GM21515 (cell line): ENCODE measurements around the gene FRMD3.

Experiments used
- ATAC-seq: cut with Tn5 transposase; IDR thresholded peaks from one replicate; pipeline ENCODE4 v1.9.1; 2021; ENCODE audit not compliant: unreplicated experiment

FRMD3 gene

DNA sequence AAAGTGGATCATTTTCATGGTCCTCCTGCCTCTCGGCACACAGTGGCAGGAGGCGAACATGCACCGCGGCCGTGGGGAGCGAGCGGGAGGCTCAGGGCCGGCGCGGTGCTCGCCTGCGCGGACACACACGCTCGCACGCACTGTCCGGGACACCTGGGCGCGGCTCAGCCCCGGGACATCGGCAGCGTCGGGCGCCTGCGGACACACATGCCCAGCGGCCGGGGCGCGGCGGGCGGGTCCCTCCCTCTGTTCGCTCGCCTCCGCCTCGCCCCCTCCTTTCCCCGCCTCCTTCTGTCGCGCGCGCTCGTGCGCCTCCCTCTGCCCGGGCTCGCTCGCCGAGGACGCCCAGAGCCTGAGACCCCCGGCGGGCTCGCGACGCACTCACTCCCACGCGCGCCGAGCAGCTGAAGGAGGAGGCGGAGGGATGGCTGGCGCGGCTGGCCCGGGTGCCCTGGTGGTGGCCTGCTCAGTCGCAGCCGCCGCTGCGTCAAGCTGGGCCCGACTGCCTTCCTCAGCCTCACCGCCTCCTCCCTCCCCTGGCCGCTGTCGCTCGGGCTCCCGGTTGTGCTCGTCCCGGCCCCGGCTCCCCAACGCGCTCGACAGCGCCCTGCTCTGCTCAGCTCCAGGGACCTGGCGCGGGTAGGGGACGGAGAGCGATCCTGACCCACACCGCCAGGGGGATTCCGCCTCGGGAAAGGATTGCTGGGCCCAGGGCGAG, at the start of gene FRMD3:
TSS of gene FRMD3 (minus strand) at position 230 of the 718 bp plus-strand sequence. CDS start at position 60, 170 bp downstream.
- ATAC-seq: peak; percentile 47

DNA sequence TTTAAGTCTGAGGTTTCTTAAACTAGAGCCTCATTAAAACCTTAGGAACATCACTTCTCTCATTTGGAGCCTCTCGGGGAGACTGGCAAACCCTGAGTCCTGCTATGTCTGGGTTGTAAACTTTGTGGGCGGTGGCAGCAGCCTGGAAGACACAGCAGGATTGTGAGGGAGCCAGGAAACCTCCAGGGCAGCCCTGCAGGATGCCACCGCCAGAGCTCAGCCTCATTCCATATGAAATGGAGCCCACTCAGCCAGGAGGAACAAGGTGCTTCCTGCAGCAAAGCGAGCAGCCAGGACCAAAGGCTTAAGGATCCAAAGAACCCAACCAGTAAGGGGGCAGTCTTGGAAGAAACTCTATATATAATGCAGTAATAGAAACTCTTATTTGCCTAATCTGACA, 46.8 kb upstream of the FRMD3 start:
- no peak for ATAC-seq

DNA sequence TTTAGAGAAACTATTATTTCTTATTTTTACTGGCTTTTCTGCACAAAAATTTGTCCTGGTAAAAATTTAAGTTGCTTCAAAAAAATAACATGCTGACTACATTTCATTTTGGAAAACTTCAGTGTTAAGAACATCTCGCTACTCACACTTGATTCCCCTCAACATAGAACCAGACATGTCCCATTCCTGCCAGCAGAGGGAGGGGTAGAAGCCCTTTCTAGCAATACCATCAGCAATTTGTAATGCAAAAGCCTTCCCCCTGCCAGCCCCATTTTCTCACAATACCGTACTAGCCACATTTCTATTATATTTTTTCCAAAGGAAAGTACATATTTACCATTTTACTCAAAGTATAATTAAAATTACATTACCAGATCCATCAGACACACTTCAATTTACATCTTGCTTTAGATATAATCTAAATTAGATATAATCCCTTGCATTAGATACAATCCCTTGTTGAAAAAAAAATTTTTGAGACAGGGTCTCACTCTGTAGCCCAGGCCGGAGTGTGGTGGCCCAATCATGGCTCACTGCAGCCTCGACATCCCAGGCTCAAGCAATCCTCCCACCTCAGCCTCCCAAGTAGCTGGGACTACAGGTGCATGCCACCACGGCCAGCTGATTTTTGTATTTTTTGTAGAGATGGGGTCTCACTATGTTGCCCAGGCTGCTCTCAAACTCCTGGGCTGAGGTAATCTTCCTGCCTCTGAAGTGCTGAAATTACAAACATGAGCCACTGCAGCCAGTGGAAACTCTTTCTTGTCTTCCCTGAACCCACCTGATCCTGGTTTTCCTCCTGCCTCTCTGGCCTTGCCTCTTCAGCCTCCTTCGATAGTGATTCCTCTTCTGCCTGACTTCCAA, 45.2 kb upstream of the FRMD3 start:
- no peak for ATAC-seq

DNA sequence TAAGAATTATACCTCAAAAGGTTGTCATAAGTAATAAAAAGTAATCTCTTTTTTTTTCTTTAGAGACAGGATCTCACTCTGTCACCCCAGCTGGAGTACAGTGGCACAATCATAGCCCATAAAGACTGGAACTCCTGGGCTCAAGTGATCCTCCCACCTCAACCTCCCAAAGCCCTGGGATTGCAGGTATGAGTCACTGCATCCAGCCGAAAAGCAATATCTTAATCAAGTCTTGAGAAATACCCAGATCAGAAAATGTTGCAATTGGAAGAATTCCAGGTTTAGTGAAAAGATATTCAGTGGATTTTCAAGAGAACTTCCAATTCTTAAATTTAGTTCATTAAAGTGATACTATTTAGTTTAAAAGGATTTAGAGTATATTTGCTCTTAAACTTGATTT, 43.8 kb upstream of the FRMD3 start:
- no peak for ATAC-seq

DNA sequence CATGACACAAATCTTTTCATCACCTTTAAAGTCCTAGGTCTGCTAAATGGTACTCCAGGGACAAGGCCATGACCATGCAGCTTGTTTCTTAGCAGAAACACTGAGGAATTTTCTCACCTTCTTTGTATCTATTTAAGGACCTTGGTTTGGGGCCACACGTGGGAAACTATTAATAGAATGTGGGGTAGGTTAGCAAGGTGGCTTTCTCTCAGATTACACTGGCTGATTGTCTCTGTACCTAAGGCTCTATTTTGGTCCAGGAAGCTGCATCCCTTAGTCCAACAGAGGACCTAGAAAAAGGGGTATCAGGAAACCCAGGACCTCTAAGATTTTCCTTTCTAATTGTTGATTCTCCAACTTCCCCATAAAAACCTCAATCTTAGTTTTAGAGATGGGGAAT, 36.3 kb upstream of the FRMD3 start:
- no peak for ATAC-seq

DNA sequence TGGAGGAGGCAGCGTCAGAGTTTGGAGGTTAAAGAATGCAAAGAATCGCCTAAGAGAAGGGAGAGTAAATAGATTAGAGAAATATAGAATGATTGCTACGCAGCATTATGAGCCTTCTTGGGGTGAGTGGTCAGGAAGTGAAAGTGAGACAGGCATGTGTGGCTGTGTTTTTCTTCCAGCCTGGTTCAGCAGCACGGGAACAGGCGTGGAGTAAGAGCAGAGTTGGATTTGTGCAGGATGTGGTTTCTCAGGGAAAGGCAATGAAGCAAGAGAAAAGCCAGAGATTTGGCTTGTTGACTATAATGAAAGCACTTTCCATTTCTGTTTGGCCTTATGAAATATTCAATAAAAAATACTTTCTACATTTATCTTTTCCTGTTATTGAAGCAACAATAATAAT, 34.3 kb upstream of the FRMD3 start:
- ATAC-seq: no peak

DNA sequence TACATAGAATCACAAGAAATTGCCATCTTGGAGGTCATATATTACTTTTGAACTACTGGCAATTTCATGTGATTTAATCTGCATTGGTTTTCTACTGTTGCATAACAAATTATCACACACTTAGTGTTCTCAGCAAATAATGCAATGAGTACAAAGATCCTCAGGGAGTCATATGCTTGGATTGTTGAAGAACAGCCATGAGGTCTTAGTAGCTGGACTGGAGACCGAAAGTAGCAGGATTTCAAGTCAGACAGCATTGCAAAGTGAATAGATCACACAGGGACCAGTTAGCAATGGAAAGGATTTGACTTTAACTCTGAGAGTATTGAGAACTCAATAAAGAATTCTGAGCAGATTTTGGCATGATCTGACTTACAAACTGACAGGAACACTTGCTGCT, 32.2 kb upstream of the FRMD3 start:
- ATAC-seq: no peak

DNA sequence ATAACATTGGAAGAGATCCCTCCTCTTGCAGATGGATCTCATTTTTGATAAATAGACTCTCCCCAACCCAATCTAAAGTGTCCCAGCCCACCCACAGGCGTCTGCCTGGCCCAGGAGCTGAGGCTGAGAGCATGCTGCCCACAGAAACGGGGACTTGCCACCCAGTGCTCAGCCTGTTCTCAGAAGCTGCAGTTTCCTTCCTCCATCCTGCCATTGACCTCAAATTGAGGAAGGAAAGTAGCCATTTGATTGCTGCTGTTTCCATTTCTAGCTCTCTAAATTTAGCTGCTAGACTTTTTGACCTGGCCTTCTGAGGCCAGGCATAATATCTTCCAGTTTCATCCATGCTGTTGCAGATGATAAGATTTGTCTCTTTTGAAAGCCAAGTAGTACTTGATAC, 31.1 kb upstream of the FRMD3 start:
- ATAC-seq: no peak

DNA sequence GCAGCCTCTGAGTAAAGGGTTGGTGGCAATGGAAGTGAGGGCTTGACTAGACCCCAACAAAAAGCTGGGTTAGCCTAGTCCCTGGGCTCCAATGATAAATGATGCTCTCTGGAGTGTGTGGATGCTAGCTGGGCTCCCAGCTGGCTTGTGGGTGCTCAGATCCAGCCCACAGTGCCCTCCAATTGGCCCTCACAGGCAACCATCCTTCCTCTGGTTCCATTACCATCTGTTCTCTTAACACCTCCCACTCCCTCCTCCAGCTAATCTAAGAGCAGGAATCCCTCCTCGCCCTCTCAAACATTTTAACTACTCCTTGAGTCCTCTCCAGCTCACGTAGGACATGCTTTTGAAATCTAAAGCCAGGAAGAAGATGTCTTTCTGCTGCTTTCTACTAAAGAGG, 25.2 kb upstream of the FRMD3 start:
- ATAC-seq: no peak

DNA sequence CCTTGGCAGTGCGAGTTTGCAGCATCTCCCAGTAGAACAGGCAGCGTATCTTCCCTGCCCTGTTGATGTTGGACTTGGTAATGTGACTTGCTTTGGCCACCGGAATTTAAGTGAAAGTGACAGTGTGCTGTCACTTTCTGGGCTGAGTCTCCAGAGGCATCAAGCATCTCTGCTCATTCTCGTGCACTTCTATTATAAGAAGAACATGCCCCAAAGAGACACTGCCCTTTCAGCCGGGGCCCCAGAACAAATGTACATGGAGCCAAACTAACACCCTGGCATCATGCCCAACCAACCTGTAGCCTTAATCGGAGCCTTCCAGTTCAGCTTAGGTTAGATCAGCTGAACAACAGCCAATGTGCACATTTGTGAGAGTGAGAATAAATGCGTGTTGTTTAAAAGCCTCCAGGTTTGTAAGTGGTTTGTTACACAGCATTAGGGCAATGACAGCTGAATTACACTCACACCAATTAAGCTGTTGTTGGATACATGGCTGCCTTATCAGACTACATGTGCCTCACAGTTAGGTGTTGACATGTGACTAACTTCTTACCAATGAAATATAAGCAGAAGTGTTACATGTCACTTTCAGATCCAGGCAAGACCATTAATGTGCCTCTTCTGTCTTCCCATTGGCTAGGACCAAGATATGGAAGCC, 22.1 kb upstream of the FRMD3 start:
- no peak for ATAC-seq

DNA sequence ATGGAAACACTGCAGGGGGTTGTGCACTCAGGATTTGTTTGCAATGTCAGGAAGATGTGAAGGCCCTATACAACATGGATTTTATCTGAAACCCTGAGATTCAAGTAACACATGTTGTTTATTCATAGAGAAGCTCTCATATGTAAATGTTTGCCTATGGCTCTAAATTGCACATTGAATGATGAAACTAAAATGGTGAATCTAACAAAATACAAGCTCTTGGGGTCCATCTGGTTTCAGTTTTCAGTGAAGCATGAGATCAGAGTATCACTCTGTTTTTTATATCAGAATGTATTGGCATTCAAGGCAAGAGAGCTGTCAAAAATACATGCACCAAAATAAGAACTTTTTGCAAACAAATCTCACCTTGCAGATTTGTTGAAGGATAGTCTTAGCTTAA, 19.6 kb upstream of the FRMD3 start:
- no peak for ATAC-seq

DNA sequence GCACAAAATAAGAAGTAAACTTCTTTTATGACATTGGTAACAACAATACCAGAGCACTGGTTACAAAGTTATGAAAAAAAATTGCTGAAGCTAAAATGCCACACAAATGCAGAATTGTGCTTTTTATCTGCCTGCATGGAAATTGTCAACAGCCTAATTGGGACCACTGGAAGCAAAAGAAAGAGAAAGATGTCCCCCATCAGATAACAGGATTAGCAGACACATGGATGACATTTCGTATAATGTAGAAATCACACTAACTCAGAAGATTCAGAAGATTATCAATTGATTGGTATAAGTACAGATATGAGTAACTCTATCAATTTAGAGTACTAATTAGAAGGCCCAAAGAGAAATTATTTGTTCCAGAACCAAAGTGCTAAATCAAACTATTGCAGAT, 19.1 kb upstream of the FRMD3 start:
- ATAC-seq: no peak

DNA sequence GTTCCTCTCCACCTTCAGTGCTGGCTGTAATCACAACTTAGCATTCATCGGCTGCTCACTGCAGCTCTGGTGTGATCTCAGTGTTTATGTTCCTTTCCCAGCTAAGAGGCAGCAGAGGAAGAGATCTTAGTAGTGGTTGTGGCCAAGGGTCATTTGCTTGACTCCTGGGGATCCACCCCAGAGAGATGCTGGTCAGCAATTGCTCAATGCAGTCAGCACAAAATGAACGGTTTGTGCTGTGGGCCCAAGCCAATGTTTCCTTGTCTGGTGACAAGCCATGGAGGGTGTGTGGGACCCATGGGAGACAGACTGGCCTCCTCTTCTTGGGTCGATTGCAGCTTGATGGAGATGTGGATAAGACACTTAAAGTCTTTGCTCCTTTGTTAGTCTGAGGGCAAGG, 16.1 kb upstream of the FRMD3 start:
- no peak for ATAC-seq

DNA sequence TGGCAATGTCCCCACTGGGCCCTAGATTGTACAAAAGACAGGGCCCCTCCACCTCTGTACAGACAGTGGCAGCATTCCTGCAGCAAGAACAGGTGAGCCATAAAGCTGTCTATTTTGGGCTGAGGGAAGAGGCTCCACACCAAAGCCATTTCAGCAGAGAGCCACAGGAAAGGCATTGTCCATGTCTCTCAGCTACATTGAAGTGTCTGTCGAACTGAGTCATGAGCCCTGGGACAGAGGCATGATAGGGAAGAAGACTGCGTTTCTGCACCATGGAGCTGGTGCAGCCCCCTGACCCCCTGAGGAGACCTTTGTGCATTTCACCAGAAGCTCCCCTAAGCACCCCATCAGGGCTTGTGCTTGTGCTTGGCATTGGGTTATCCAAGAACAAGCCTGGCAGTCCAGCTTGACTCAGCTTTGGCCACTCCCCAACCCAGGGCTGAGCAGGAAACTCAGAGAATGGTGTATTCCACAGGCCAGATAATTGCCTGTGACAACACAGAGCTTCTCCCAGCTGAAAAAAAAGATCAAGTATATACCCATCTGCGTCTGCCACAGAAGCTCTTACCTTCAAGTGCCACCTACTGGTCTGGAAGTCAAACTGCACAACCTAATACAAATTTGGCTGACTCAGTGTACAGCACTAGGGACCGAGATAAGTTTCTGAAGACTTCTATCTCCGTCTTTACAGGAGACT, 5.9 kb upstream of the FRMD3 start:
- peak; percentile 92 for ATAC-seq

DNA sequence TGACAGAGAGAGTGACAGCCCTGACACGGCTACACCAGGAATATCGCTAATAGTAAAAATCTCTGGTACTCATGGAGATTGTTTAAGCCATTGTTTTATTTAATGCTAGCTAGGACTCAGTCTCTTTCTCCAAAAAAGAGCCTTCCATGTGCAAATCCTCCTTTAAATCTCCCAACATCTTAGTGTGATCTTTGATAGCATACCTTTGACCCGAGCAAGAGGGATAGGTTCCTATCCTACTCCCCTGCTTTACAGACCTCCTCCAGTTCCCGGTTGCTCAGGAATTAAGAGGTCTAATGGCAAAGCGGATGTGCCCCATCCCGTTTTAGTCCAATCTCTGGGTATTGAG, 663 bp upstream of the FRMD3 start:
- ATAC-seq: no peak

DNA sequence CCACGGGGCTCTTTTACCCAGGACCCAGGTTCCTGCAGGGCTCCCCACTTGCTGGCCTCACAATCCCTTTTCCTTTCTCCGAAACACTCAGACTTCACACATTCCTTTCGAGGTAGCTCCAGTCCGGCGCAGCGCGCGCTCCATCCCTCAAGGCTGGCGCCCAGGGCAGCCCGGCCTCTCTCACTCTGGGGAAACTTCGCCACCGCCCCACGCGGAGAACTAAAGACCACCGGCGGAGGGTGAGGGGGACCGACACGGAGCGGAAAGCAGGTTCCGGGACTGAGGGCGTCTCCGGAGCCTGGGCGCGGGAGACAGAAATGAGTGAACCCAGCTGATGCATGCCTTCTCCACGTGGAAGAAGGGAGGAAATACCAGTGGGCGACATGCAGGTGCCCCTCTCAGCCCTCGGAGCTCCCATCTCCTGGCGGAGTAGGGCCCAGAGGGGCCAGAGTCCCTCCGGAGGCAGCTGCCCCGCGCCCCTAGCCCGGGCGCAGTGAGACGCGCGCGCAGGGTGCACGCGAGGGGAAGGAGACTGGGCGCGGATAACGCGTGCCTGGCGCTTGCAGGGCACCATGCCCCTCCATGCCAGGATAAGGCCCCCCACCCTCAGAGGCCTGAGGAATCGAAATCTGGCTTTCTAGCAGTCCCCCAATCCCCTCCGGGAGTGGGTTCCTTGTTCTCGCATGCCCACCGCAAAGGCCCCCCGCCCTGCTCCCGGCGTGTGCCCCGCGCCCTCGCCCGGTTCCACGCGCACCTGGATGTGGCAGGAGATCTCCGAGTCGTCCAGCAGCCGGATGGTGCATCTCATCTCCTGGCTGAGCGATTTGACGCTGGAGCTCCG, 650 bp downstream of the FRMD3 start:
- ATAC-seq: no peak

DNA sequence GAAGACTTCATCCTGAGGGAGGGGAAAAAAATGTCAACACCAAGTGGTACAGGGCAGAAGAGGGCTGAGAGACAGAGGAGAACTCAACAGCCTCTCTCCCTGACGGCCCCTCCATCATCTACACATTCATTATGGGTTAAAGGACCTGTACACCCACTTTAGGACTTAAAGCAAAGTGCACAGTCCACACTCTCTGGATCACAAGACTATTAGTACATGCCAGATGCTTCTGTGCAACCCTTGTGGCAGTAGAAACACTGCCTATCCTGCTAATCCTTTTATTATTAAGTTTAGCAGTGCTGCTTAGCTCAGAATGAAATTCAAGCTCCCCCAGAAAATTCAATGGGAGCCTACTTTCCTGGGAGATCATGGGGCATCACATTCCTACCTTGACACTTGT, 1.9 kb downstream of the FRMD3 start:
- no peak for ATAC-seq

DNA sequence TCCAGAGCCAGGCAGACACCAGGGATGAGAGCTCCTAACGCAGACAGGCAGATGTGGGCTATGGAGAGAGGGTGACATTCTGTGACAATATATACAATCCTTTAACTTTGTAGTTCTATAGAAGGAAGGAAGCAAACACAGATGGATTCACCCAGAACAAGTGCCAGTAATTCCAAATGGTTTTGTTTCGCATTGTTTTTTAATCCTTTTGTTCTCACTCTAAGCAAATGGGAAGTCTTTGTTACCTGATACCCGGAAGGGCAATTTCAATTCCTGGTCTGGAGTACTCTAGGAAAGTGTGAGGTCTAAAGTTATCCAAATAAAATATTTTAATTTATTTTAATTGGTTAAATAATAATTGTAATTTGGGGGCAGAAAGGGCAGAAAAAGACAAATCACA, 2.5 kb downstream of the FRMD3 start:
- no peak for ATAC-seq

DNA sequence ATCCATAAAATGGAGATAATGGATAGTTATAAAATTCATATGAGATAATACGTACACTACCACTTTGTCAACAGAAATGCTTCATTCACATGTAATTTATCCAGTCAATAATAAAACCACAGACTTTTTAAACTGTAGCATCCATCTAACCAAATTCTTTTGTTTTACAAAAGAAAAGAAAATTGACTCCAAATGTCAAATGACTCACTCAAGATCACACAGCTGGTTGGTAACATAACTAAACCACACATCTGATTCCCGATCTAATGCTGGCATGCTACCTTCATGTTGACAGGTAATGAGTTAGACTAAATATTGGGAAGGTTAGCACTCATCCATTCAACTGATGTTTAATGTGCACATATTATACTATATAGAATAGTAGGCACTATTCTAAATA, 4.9 kb downstream of the FRMD3 start:
- ATAC-seq: no peak

DNA sequence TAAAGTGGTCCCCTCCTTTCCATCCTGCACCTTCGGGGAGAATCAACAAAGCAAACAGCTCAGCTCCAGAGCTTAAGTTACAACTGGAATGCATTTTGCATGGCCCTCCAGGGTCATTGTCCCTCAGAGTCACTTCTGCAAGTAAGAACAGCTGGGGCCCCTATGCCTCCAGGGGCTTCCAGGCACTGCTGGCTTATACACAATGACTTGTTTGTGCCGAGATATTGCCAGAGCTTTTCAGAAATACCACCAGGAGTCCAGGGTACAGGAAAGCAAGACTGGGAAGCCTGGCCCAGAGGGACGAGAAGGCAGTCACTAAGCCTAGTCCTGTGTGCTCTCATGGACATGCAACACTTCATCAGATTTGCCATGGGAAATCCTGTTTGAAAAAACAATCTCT, 11.3 kb downstream of the FRMD3 start:
- no peak for ATAC-seq

DNA sequence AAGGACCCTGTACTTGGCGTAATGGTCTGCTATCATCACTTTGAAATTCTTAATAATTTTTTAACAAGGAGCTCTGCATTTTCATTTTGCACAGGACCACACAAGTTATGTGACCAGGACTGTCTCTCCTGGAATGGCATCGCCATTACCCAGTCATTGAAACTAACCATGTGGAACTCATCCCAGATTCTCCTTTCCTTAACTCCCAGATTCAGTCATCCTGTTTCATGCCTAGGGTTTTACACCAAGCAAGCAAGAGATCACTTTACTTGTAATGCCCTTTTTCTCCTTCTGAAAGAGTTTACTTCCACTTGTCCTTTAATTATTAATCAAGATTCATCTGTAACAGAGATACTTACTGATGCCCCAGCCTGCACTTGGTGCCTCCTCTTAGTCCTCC, 12.0 kb downstream of the FRMD3 start:
- no peak for ATAC-seq
